Raji (cell line): ENCODE data around the gene SPG21.

Source experiments
- POLR2A ChIP-seq: IDR thresholded peaks from 2 replicates; pipeline ENCODE4 v1.6.1; 2011; ENCODE audit warnings: low read depth, low read length, control low read depth; ENCODE audit not compliant: insufficient read depth

Gene SPG21

GRCh38 chr15:64930019-64930652 is 59.6 kb downstream of the SPG21 start:
- no peak for TF ChIP-seq POLR2A

DNA sequence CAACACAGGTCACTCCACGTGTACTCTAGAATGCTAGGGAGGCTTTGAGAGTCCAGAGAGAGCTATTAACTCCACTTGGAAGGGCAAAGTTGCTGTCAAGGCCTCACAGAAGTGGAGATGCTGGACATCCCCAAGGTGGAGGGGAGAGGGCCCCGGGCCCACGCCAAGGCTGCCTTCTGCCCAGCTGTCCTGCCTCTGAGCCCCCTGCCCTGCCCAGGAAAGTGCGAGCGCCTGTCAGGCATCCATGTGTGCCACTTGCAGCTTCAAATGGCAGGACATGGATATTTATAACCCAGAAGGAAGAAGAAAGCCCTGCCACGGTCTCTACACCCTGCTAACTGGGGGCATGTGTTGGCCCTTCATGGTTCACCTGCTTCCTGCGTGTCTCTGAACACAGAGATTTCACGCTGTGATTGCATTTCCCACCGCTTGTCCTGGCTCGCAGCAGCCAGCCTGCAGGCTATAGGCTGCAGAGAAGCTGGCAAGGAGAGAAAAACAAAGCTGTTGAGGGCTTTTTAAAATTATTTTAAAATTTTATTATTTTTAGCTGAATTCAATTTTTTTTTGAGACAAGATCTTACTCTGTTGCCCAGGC is 61.0 kb downstream of the SPG21 start:
- no peak for TF ChIP-seq POLR2A

- no peak for TF ChIP-seq POLR2A
Measured at GRCh38 chr15:64926661-64927060, 63.1 kb downstream of the SPG21 start.

- no peak for TF ChIP-seq POLR2A
Measured at GRCh38 chr15:64925335-64926330, 64.1 kb downstream of the SPG21 start.

GRCh38 chr15:64923546-64923945 is 66.2 kb downstream of the SPG21 start:
- TF ChIP-seq POLR2A, result no peak

DNA sequence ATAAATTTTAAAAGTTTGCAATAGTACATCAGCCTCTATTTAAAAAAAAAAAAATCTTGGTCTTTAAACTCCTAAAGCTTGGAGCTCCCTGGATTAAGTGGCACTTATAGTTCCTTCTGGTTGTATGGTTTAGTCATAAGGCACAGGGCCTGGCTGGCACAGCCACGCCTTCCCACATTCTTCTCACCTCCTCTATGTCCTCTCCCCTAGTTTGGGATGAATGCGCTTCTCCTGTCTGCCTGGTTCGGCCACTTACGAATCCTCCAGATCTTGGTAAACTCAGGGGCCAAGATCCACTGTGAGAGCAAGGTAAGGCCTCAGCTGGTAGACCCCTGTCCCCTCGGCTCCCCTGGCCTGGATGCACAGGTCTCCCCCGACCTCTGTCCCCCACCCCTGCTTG is 68.0 kb downstream of the SPG21 start:
- no peak for TF ChIP-seq POLR2A

- TF ChIP-seq POLR2A, result no peak
Measured at GRCh38 chr15:64919721-64920120, 70.0 kb downstream of the SPG21 start.

- no peak for TF ChIP-seq POLR2A
Measured at GRCh38 chr15:64917211-64917610, 72.5 kb downstream of the SPG21 start.

GRCh38 chr15:64916365-64916764 is 73.3 kb downstream of the SPG21 start:
- TF ChIP-seq POLR2A, result no peak

- TF ChIP-seq POLR2A, result no peak
Measured at GRCh38 chr15:64915518-64916227, 74.0 kb downstream of the SPG21 start.
